Panc1 (cell line): ENCODE data around the gene ITPR2. TPM values are rescaled to one million over a fixed set of nuclear protein-coding genes. Genes with fewer than 3 reads are reported as not detected.

Source experiments
- ATAC-seq: fragments of 200-7000 bp; cut with Tn5 transposase; 2 replicates; pipeline ENCODE4 v1.9.1; 2020; ENCODE audit warnings: mild to moderate bottlenecking, moderate library complexity
- BruUV-seq: library from RNA; stranded (reverse); fragments of 400-500 nt; replicated peaks from 2 replicates; lab custom pipeline; 2021; lab: Mats Ljungman, UMichigan
- CTCF ChIA-PET: fragments of 300-600 bp; sonication (Branson Sonifier 250); formaldehyde crosslinking; loops from one replicate; lab custom pipeline; 2022; ENCODE audit warnings: antibody characterized with exemption; lab: Charles Lee
- POLR2A ChIA-PET: fragments of 300-600 bp; sonication (Branson Sonifier 250); formaldehyde crosslinking; loops from one replicate; lab custom pipeline; 2022; ENCODE audit warnings: antibody characterized with exemption; lab: Charles Lee
- DNase-seq: peaks from one replicate; pipeline ENCODE4 v3.0.0-alpha.2; 2010; ENCODE audit warnings: low read depth, low spot score
- H3K27ac ChIP-seq: 2 replicates; pipeline ENCODE4 v1.5.1; 2011; ENCODE audit warnings: mild to moderate bottlenecking, low read length, inconsistent platforms
- H3K27me3 ChIP-seq: fragments of 200-500 bp; sonication (Bioruptor generic); 2 replicates; pipeline ENCODE4 v1.6.0; 2014; ENCODE audit warnings: low read length, inconsistent platforms; ENCODE audit not compliant: control insufficient read depth, insufficient read depth
- H3K36me3 ChIP-seq: fragments of 200-500 bp; sonication (Bioruptor generic); 2 replicates; pipeline ENCODE4 v1.5.1; 2014; ENCODE audit warnings: inconsistent platforms, mild to moderate bottlenecking, low read length, moderate library complexity; ENCODE audit not compliant: control insufficient read depth, insufficient read depth
- H3K4me1 ChIP-seq: 2 replicates; pipeline ENCODE4 v1.5.1; 2011; ENCODE audit warnings: inconsistent platforms, mild to moderate bottlenecking, low read length, moderate library complexity; ENCODE audit not compliant: control insufficient read depth, insufficient read depth
- H3K4me3 ChIP-seq, 2 experiments: 2 replicates each; pipeline ENCODE4 v1.5.1; 2011 to 2012; ENCODE audit warnings: low read depth in 2 of 2, low read length in 2 of 2, mild to moderate bottlenecking in 2 of 2, inconsistent platforms in 1 of 2, moderate library complexity in 1 of 2
- H3K9me3 ChIP-seq: fragments of 200-500 bp; sonication (Bioruptor generic); 2 replicates; pipeline ENCODE4 v1.5.1; 2014; ENCODE audit warnings: low read depth, mild to moderate bottlenecking, inconsistent platforms, low read length, moderate library complexity; ENCODE audit not compliant: control insufficient read depth, insufficient read depth
- CTCF ChIP-seq: fragments of 450-650 bp; IDR thresholded peaks from 2 replicates; pipeline ENCODE4 v1.5.1; 2017; ENCODE audit warnings: mild to moderate bottlenecking
- POLR2AphosphoS5 ChIP-seq: IDR thresholded peaks from 2 replicates; pipeline ENCODE4 v1.6.1; 2012; ENCODE audit warnings: mild to moderate bottlenecking, low read depth, low read length, moderate library complexity
- SIN3A ChIP-seq: IDR thresholded peaks from 2 replicates; pipeline ENCODE4 v1.6.1; 2012; ENCODE audit warnings: low read depth, mild to moderate bottlenecking, low read length, moderate library complexity, borderline replicate concordance; ENCODE audit not compliant: insufficient read depth
- TCF7L2 ChIP-seq: IDR thresholded peaks from 2 replicates; pipeline ENCODE4 v1.6.1; 2011; ENCODE audit warnings: mild to moderate bottlenecking, low read depth, low read length, inconsistent platforms
- in situ Hi-C: cut with HindIII; loops from 2 replicates; pipeline ENCODE4 v1.10.0; 2016; ENCODE audit warnings: low sequenced_read_pairs, low pct_unique_long_range_greater_than_20kb
- intact Hi-C: fragments of 100-400 bp; cut with micrococcal nuclease; formaldehyde crosslinking; loops from one replicate; pipeline ENCODE4 v1.10.0; 2022; ENCODE audit not compliant: unreplicated experiment
- total RNA-seq: library from RNA; stranded (reverse); gene quantifications from one replicate; pipeline ENCODE4 v1.2.1, GENCODE V29; 2021; ENCODE audit not compliant: unreplicated experiment
- TF ChIP-seq, protein P1 (sequence below), 2 experiments: IDR thresholded peaks; 2 replicates each; pipeline ENCODE4 v1.6.1; 2011 to 2012; ENCODE audit warnings: low read depth in 2 of 2, control low read depth in 1 of 2, low read length in 1 of 2, mild to moderate bottlenecking in 1 of 2, moderate library complexity in 1 of 2; ENCODE audit not compliant: insufficient read depth in 1 of 2

ITPR2 gene
- total RNA-seq, 1 experiment from 2014 or later, result 41.8 TPM

- intact Hi-C loops (no loop called here), in situ Hi-C loops (no loop called here)
- Histone ChIP-seq H3K4me1 (no peaks in the 10 kb centered on the region), H3K36me3 (no peaks in the 10 kb centered on the region), H3K9me3 (no peaks in the 10 kb centered on the region), H3K4me3 (no peak overlapping the region), H3K27me3 (no peaks in the 10 kb centered on the region), H3K27ac (no peak overlapping the region)
- POLR2A ChIA-PET, result no interaction called here
- CTCF ChIA-PET, result no interaction called here
- TF ChIP-seq TCF7L2 (no peak), CTCF (no peak), SIN3A (no peak), POLR2AphosphoS5 (no peak)
- TF ChIP-seq, protein P1, sequence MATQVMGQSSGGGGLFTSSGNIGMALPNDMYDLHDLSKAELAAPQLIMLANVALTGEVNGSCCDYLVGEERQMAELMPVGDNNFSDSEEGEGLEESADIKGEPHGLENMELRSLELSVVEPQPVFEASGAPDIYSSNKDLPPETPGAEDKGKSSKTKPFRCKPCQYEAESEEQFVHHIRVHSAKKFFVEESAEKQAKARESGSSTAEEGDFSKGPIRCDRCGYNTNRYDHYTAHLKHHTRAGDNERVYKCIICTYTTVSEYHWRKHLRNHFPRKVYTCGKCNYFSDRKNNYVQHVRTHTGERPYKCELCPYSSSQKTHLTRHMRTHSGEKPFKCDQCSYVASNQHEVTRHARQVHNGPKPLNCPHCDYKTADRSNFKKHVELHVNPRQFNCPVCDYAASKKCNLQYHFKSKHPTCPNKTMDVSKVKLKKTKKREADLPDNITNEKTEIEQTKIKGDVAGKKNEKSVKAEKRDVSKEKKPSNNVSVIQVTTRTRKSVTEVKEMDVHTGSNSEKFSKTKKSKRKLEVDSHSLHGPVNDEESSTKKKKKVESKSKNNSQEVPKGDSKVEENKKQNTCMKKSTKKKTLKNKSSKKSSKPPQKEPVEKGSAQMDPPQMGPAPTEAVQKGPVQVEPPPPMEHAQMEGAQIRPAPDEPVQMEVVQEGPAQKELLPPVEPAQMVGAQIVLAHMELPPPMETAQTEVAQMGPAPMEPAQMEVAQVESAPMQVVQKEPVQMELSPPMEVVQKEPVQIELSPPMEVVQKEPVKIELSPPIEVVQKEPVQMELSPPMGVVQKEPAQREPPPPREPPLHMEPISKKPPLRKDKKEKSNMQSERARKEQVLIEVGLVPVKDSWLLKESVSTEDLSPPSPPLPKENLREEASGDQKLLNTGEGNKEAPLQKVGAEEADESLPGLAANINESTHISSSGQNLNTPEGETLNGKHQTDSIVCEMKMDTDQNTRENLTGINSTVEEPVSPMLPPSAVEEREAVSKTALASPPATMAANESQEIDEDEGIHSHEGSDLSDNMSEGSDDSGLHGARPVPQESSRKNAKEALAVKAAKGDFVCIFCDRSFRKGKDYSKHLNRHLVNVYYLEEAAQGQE (IDR thresholded peaks at IDR 0.05; ENCODE audit: insufficient read depth in 1 of 2, low read depth in 2 of 2, low read length in 1 of 2), result no peak
- no peak for DNase-seq
- BruUV-seq, result no TSS peak
- no peak for ATAC-seq
Measured at GRCh38 chr12:26726956-26727355, 106.0 kb downstream of the ITPR2 start.

DNA sequence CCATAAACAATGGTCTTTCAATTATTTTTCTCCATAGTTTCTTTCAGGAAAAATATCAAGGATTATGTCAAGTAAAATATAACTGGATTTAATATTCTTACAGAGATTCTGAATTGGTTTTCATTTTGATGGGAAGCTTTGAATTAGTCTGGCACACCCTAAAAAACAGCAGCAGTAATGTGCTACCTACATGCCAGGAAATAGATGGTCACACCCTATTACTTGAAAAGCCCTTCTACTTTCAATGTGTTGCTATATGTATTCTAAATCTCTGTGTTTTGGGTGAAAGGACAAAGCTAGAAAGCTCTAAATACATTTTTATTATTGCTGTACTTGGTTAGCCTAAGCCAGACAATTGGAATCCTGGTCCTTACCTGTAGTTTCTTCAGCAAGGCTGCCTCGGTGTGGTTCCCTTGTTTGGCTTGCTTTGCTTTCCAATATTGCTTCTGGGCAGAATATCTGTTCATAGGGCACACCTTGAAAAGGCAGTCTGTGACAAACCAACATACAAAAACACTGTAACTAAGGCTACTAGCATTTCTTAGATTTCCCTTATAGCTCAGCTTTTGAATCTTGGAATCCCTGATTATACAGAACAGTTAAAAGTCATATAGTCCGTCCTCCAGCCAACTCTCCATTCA lies 107.6 kb downstream of the ITPR2 start:
- CTCF ChIA-PET, result no interaction called here
- no TSS peak for BruUV-seq
- Histone ChIP-seq H3K4me1 (no peaks in the 10 kb centered on the region), H3K36me3 (no peaks in the 10 kb centered on the region), H3K9me3 (no peaks in the 10 kb centered on the region), H3K27ac (no peak overlapping the region), H3K27me3 (no peaks in the 10 kb centered on the region), H3K4me3 (no peak overlapping the region)
- in situ Hi-C loops (no loop called here), intact Hi-C loops (no loop called here)
- TF ChIP-seq CTCF, result no peak
- no peak for TF ChIP-seq SIN3A
- no peak for TF ChIP-seq TCF7L2
- no peak for TF ChIP-seq POLR2AphosphoS5
- TF ChIP-seq, protein P1 (IDR thresholded peaks at IDR 0.05; ENCODE audit: insufficient read depth in 1 of 2, low read depth in 2 of 2, low read length in 1 of 2), result no peak
- POLR2A ChIA-PET, result interaction anchor here (0.6 kb wide), 1 partner anchor 603 kb away, joined by 5 read pairs; no protein-coding TSS in a partner anchor
- DNase-seq, result no peak
- ATAC-seq, result no peak
